Left ventricle myocardium inferior (tissue), 1 donor: ENCODE data around the gene TRNT1. TPM values are rescaled to one million over a fixed set of nuclear protein-coding genes. Genes with fewer than 3 reads are reported as not detected.

Experiments used
- DNase-seq: peaks from one replicate; pipeline ENCODE4 v3.0.0-alpha.2; 2020
- H3K27ac ChIP-seq: fragments of 200-600 bp; replicated peaks from 2 replicates; pipeline ENCODE4 v1.8.0; 2021
- H3K27me3 ChIP-seq: fragments of 200-600 bp; 2 replicates; pipeline ENCODE4 v1.8.0; 2021; ENCODE audit warnings: low read depth
- H3K36me3 ChIP-seq: fragments of 200-600 bp; 2 replicates; pipeline ENCODE4 v1.8.0; 2021
- H3K4me1 ChIP-seq: fragments of 200-600 bp; 2 replicates; pipeline ENCODE4 v1.8.0; 2021
- H3K4me3 ChIP-seq: fragments of 200-600 bp; 2 replicates; pipeline ENCODE4 v1.8.0; 2021; ENCODE audit warnings: mild to moderate bottlenecking, moderate library complexity
- H3K9me3 ChIP-seq: fragments of 200-600 bp; replicated peaks from 2 replicates; pipeline ENCODE4 v1.8.0; 2021
- intact Hi-C: fragments of 100-400 bp; cut with micrococcal nuclease; formaldehyde crosslinking; loops from one replicate; pipeline ENCODE4 v1.11.0; 2022
- total RNA-seq: library from RNA; stranded (reverse); fragmentation: NEBNext Ultra II Directional; extraction: Animal tissue kit (Norgen Biotek cat#: 25700); gene quantifications from one replicate; pipeline ENCODE4 v1.2.1, GENCODE V29; 2021
- TF ChIP-seq, protein P1 (sequence below): fragments of 200-600 bp; IDR thresholded peaks from 2 replicates; pipeline ENCODE4 v1.8.0; 2021; ENCODE audit warnings: antibody characterized with exemption, mild to moderate bottlenecking, borderline replicate concordance
- donor health status: DM: no; HTN: yes; CAD: no; lungs with severe emphysema.

TRNT1 gene
- total RNA-seq, 1 donor from 2014 or later: 14.6 TPM

DNA sequence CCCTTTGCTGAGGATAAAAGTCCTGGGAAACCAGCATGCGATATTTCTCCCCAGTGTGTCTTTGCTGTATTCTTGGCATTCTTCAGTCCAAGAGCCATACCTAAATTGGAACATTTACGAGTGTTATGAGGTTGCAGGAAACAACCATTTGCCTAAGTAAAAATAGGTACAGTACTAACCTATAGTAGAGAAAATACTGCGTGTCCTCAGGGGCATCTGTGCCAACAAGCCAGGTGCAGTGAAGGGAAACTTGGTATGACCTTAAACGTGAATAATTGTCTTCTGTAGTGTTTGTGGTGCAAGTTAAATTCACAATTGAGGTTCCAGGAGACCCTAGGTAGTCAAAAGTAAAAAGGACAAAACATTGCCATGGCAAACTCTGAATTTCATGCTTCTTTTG is 28.8 kb upstream of the TRNT1 start:
- H3K4me1 ChIP-seq: no peaks in the 10 kb centered on the region
- TF ChIP-seq, protein P1, sequence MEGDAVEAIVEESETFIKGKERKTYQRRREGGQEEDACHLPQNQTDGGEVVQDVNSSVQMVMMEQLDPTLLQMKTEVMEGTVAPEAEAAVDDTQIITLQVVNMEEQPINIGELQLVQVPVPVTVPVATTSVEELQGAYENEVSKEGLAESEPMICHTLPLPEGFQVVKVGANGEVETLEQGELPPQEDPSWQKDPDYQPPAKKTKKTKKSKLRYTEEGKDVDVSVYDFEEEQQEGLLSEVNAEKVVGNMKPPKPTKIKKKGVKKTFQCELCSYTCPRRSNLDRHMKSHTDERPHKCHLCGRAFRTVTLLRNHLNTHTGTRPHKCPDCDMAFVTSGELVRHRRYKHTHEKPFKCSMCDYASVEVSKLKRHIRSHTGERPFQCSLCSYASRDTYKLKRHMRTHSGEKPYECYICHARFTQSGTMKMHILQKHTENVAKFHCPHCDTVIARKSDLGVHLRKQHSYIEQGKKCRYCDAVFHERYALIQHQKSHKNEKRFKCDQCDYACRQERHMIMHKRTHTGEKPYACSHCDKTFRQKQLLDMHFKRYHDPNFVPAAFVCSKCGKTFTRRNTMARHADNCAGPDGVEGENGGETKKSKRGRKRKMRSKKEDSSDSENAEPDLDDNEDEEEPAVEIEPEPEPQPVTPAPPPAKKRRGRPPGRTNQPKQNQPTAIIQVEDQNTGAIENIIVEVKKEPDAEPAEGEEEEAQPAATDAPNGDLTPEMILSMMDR: no peak
- no peak overlapping the region for H3K4me3 ChIP-seq
- H3K36me3 ChIP-seq: no peaks in the 10 kb centered on the region
- H3K9me3 ChIP-seq: no peaks in the 10 kb centered on the region
- H3K27ac ChIP-seq: no peak overlapping the region
- peaks cover 13% of the 10 kb centered on the region for H3K27me3 ChIP-seq
- intact Hi-C loops: no loop called here
- DNase-seq: no peak

DNA sequence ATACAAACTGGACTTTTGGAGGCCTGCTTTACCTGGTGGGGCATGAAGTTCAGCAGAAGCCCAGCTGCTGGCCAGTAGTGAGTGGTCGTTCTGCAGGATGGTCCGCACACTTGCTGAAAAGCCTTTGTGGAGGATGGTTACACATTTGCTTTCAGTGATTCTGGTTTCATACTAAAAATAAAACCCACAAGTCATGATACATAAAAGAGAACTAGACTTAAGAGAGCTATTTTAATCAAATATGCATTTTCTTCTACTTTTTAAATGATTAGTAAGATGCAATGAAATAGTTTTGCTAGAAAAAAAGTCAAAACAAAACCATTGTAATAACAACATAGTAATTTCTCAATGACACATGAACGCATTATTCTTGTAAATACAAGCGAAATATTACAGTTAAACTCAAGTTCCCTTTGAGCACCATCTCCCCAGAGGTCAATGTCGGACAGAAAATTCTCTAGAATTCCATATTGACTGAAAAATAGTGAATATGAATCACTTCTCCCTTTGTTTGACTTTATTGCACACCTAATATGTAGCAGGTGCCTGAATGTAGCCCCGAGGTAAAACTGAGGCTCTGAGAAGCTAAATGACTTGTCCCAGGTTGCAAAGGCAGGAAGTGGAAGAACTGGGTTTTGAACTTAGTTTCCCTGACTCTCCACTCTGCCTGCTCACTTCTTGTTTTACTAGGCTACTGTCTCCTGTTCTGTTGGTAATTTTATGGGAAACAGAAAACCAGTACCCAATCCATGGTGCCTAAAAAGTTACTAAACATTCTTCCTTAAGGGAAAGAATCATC is 24.9 kb upstream of the TRNT1 start:
- Histone ChIP-seq H3K4me1 (no peaks in the 10 kb centered on the region), H3K4me3 (no peak overlapping the region), H3K36me3 (no peaks in the 10 kb centered on the region), H3K27me3 (peaks cover 13% of the 10 kb centered on the region), H3K27ac (no peak overlapping the region), H3K9me3 (no peaks in the 10 kb centered on the region)
- intact Hi-C loops: no loop called here
- no peak for DNase-seq
- TF ChIP-seq, protein P1: no peak

DNA sequence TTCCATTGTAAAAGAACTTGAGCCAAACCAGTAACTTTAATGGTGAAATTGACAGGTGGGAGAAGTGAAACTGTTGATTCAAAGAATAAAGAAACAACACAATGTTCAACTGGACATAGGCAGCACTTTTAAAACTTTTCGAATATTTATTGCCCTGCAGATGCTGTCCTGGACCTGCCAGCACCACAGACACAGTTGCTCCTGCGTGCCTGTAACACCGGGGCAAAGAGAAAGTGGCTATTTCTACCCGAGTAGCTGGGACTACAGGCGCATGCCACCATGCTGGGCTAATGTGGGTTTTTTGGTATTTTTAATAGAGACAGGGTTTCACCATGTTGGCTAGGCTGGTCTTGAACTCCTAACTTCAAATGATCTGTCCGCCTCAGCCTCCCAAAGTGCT is 24.0 kb upstream of the TRNT1 start:
- H3K36me3 ChIP-seq: no peaks in the 10 kb centered on the region
- DNase-seq: no peak
- no peaks in the 10 kb centered on the region for H3K9me3 ChIP-seq
- no peak overlapping the region for H3K4me3 ChIP-seq
- peaks cover 8% of the 10 kb centered on the region for H3K27me3 ChIP-seq
- no peaks in the 10 kb centered on the region for H3K4me1 ChIP-seq
- TF ChIP-seq, protein P1: no peak
- intact Hi-C loops: no loop called here
- no peak overlapping the region for H3K27ac ChIP-seq

DNA sequence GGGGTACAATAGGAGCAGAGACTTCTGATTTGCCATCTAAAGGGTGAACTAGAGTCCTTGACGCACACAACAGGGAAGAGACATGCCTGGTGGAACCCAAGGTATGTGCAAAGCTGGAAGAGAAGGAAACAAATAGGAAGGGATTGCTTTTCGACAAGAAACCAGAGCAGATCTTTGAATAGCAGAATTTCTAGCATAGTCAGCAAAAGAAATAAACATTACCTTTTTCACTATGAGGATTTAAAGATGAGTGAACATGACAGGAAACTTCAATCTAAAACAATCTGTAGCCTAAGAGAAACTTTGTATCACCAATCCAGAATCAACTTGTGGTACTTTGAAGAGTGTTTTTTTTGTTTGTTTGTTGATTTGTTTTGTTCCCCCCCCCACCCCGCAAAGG is 21.5 kb upstream of the TRNT1 start:
- Histone ChIP-seq H3K27ac (no peak overlapping the region), H3K36me3 (no peaks in the 10 kb centered on the region), H3K9me3 (no peaks in the 10 kb centered on the region), H3K4me1 (no peaks in the 10 kb centered on the region), H3K27me3 (no peaks in the 10 kb centered on the region), H3K4me3 (no peak overlapping the region)
- intact Hi-C loops: no loop called here
- no peak for DNase-seq
- TF ChIP-seq, protein P1: no peak

DNA sequence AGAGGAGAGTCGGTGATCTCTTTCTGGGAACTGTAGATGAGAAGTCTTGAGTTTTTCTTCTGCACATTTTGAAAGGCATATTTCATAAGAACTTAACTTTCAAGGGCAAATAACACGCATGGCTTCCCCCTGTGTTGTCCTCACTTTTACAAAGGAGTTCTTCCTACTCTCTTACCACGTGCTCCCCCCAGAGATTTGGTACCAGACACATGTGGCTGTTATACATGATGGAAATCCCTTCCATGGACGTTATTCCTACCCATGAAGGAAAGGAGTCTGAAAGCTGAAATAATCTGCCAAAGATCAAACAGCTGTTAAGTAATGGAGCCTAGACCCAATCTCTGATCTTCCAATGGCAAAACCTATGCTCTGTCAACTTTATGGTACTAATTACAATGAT is 20.9 kb upstream of the TRNT1 start:
- H3K27me3 ChIP-seq: no peaks in the 10 kb centered on the region
- H3K4me3 ChIP-seq: no peak overlapping the region
- no peaks in the 10 kb centered on the region for H3K9me3 ChIP-seq
- H3K36me3 ChIP-seq: no peaks in the 10 kb centered on the region
- intact Hi-C loops: no loop called here
- H3K27ac ChIP-seq: no peak overlapping the region
- no peak for DNase-seq
- H3K4me1 ChIP-seq: no peaks in the 10 kb centered on the region
- TF ChIP-seq, protein P1: no peak
